ENCODE results near the gene RABGEF1.

DNA sequence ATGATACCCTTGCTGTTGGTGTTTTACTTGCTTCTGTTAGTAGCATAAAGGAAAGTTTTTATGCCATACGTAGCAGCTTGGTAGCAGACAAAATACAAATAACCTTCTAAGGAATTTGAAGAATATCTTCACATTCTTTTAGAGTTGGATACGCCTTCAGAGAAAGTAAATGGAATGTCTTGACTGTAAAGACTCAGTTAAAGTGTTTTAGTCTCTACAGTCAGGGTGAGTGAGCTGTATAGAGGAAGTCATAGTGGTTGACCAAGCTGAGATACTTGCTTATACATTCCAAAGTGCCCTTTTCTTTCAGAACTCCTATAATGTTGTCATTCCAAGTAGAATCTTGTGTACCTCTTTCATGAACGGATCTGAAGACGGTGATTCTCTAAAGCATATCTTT lies 37.7 kb downstream of the RABGEF1 start:
- TF ChIP-seq CTCF (IDR thresholded peaks at IDR 0.05) (no peak), EP300 (IDR thresholded peaks at IDR 0.05) (no peak), POLR2A (IDR thresholded peaks at IDR 0.05) (no peak)
